GM11168 (cell line): ENCODE data around the gene HRH2.

Experiments
- in situ Hi-C: fragments of 300-500 bp; cut with MboI; formaldehyde crosslinking; loops from one replicate; pipeline ENCODE4 v1.12.0; 2022; ENCODE audit warnings: low sequenced_read_pairs; ENCODE audit not compliant: unreplicated experiment

Gene HRH2

DNA sequence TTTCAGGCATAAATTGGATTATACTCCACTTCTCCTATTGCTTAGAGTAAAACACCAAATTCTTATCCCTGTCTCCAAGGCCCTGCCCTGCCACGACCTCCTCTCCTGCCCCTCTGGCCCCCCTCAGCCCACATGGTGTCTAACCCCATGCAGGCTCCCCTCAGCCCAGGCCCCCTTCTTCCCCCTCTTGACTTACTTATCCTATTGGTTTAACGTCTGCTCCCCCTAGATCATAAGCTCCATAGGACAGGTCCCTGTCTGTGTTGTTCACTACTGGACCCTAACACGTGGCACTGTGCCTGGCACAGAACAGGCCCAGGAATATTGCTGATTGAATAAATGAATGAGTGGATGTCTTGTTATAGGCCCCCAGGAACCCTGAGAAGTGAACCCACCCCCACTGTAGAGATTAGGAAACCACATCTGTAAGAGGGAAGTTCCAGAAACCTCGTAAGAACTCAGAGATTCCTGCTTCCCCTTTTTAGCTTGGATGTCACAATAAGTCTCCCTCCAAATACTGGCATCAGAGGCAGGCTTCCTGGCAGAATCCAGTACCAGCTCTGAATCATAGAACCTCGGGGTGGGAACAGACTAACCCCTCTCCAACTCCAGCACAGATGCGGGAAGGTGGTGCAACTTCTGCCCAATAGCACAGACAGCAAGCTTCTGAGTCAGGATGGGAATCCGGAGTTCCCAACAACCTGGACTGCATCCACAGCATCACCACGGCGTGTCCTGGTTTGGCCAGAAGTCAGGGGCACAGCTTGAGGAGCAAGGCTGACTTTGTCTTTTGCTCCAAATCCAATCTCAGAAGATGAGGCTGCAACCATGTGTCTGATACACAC, 31.5 kb downstream of the HRH2 start:
- in situ Hi-C loops: no loop called here

DNA sequence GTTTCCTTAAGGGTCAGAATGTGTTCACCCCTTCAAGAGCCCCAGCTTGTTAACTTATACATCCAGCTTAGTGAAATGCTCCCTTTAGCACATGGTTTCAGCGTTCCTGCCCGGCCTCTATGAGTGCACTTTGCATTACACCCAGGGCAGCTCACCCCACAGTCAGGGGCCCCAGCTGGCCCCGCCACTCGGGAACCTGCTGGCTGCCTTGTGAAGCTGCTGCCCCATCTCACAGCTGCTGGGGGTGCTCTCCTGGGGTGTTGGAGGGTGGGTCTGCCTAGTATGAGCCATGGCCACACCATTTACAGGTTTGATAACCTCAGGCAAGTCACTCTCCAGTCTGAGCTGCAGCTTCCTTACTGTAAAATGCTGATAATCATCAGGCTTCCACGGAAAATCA, 32.2 kb downstream of the HRH2 start:
- in situ Hi-C loops: no loop called here

DNA sequence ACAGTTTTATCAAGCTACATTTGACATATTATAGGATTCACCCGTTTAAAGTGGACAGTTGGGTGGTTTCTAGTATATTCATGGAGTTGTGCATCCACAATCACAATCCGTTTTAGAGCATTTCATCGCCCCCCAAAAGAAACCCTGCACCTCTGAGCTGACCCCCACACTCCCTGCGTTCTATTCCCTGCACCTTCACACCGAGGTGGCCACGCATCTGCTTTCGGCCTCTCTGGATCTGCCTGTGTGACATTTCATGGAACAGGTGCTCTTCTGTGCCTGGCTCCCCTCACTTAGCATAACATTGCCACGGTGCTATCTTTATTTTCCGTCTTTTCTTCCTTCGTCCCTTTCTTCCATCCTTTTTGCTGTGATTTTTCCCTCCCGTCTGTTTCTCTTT, 32.7 kb downstream of the HRH2 start:
- in situ Hi-C loops: no loop called here

DNA sequence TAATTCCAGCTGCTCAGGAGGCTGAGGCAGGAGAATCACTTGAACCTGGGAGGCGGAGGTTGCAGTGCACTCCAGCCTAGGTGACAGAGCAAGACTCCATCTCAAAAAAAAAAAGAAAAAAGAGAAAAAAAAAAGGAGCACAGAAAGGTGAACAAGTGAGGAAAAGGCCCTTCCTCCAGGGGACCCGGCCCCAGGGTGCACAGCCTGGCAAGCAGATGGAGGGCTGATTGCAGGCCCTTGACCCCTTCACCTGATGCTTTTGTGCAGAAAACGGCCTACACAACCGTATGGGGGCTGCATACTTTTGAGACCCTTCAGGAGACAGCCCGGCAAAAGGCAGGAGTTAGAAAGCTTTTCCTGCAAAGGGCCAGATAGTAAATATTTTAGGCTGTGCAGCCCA, 33.9 kb downstream of the HRH2 start:
- in situ Hi-C loops: no loop called here

DNA sequence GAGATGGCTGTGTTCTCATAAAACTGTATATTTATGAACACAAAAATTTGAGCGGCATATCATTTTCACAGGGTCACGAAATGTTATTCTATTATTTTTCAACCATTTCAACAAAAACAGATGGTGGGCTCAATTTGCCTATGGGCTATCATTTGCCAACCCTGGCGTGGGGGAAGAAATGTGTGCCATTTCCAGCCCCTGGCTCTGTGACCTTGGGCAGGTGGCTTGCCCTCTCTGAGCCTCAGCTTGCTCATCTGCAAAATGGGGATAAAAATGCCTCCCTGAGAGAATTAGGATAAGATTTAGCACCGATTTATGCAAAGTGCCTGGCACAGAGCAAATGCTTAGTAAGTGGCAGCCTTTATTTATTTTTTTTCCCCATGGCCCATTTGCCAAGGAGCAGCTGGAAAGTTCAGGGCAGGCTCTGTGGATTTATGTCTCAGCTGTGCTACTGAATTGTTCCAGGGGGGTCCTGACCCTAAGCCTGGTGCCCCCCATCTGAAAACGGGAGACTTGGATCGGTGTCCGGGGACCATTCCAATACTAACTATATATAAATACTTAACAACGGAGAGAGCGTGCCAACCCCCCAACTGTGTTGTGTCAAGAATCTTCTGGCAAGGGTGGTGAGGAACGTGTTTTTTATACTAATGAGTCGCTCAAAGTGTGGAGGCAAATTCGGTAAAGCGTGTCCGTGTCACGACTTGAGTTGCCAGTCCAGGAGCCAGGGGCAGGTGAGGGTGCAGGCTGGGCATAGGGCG, 34.5 kb downstream of the HRH2 start:
- in situ Hi-C loops: no loop called here

DNA sequence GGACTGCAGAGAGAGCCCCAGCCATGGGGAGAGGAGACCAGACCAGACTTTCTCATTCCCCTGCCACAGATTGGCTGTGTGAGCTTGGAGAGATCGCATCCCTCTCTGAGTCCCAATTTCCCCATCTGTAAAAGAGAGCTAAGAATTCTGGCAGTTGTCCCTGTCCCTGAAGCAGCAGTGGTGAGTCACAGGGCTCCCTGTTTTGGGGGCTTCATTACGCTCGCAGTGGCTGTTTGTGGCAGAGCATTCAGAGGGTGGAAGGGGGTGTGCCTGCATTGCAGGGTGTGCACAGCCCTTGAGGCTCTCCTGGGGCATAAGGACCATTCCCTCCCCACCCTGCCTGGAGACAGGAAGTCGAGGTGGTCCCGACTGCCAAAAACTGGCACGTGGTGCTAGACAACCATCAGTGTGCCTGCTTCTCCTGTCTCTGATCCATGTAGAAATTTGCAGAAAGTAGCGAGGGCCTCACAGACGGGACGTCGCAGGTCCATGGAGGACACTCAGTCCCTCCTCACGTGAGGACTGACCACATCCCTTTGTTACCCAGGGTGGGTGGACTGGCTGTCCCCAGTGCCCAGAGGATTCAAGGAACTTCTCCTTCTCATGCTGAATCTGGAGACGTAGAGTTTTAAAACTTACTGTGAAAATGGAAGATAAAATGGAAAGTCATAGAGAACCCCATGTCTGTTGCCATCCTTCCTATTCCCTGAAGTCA, 35.3 kb downstream of the HRH2 start:
- in situ Hi-C loops: no loop called here

DNA sequence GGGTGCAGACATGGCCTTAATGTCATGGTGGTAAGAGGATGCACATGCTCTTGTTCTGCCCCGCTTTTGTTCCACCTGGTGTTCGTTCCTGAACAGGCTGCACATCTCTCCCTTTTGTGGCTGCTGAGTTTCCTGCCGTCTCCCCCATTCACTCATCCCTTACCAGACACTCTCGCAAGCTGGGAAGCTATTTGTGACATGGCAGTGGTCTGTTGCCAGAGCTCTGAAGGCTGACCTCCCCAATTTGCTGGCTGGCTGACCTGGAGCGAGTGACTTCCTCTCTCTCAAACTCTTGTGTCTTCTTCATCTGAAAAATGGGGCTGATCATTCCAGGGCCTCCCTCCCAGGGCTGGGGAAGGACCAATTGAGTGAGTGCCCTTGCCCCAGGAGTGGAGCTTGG, 35.9 kb downstream of the HRH2 start:
- in situ Hi-C loops: no loop called here

DNA sequence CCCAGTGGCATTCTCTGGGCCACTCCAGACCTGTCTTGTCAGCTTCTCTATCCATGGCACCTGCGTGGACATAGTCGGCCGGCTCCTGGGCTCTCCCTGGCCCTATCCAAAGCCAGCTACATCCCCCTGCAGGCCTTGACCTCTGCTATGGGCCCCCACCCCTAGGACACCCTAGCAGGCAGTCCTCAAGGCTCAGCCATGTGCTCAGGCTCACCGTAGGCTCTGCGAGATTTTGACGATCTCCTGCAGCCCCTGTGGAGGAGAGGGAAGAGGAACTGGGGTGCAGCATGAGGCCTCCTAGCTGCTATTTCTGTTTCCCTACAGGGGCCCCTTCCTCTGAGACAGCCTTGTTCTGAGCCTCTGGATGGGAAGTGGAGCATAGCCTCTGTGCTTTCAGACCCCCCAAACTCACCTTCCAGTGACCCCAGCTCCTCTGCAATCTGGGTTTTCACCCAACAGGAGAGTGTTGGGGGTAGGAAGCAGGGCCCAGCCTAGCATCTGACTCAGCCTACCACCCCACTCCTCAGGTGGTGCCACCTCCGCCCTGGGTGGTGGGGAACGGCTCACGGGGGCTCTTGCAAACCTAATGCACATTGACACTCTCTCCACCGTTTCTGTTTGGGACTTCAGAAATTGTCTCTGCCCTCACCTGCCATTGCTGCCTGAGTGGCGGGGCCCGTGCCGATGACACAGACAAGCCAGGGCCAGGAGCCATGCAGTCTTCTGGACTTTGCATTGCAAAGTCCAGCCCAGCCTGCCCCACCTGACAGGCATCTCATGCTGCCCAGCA, 36.7 kb downstream of the HRH2 start:
- in situ Hi-C loops: no loop called here

DNA sequence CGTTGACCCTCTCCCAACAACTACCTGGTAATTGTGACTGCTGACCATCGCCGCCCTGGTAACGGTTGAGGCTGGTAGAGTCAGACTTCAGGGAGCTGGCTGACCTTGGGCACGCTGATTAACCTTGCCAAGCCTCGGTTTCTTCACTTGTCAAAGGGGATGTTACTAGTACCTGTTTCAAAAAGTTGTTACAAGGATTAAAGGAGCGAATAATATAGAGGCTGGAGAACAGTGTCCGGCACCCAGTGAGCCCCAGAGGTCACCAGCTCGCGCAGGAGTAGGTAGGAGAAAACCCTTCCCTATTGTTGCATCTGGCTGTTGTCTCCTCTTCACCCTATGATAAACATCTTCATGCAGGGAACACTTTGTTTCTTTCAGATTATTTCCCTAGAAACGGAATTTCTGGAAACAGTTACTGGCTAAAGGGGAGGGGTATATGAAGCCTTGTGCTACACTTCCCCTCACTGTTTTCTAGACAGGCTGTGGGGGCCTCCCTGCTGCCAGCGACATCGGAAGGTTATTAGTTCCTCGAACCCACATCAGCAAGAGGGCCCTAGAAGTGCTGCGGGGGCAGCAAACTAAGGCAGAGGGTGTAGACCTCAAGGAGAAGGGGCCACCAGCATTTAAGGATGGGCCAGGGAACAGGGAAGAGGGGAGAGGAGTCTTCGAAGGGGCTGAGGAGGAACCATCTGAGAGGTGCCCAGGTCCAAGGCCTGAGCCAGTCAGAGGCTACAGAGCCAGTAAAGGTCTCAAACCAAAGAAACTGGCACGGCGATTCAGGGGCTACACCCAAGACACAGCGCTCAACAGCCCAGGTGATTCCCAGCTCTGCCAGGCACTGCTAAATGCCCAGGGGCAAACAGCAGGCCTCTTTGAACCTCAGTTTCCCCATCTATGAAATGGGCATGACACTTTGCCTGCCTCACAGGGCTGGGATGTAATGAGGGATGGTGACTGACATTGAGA, 37.6 kb downstream of the HRH2 start:
- in situ Hi-C loops: no loop called here

DNA sequence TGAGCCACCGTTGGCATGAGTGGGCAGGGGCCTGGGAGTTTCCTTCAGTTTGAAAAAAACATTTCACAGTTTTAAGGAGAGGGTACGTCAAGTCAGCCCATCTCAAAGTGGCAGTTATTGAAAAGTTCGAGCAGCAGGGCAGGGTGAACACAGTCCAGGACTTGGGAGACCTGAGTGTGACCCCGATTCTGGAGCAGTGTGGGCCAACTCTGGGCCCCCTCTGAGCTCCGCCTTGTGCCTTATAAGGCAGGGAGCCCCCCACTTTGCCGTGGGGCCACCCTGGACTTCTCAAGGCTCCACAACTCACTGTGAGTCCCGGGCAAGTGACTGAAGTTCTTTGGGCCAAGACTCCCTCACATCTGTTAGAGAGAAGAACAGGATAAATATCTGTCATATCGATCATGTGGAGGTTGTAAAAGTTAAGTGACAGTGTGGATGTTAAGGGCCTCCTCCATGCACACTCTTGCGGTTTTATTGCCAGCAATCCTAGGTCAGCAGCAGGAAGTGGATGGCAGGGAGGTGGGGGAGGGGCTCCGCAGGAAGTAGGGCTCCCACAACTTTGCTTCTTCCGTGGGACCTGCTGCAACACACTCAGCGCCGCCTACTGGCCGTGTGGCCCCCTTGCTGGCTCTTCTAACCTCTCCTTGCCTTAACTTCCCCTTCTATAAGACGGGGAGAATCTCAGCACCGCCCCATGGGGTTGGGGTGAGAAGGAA, 38.4 kb downstream of the HRH2 start:
- in situ Hi-C loops: no loop called here

DNA sequence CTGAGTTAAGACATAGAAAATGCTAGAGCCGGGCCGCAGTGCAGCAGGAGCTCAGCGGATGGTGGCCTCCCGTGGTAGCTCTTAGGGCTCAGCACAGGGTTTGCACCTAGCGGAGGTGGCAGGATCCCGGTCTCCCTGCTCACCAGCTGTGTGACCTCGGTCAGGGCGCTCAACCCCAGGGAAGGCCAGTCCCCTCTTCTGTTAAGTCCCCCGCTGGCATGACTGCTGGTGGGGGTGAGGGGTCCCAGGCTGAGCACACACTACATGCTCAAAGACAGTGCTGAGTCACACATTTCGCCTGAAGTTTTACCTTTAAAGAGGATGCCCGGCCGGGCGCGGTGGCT, 39.0 kb downstream of the HRH2 start:
- in situ Hi-C loops: no loop called here

DNA sequence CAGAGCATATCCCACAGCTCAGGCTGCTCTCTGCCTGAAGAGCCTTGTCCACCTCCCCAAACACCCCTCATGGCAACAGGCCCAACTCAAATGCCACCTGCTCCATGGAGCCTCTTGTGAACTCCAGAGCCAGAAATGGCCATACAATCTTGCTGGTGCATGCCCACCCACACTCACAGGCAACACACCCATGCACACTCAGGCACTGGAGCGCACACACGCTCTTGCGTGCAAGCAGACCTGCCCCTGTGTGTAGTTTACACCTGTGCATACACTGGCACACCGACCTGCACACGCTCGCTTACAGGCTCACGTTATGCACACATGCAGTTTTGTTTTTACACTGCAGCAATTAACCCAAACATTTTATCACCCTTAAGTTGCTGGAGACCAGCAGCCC, 40.0 kb downstream of the HRH2 start:
- in situ Hi-C loops: no loop called here

DNA sequence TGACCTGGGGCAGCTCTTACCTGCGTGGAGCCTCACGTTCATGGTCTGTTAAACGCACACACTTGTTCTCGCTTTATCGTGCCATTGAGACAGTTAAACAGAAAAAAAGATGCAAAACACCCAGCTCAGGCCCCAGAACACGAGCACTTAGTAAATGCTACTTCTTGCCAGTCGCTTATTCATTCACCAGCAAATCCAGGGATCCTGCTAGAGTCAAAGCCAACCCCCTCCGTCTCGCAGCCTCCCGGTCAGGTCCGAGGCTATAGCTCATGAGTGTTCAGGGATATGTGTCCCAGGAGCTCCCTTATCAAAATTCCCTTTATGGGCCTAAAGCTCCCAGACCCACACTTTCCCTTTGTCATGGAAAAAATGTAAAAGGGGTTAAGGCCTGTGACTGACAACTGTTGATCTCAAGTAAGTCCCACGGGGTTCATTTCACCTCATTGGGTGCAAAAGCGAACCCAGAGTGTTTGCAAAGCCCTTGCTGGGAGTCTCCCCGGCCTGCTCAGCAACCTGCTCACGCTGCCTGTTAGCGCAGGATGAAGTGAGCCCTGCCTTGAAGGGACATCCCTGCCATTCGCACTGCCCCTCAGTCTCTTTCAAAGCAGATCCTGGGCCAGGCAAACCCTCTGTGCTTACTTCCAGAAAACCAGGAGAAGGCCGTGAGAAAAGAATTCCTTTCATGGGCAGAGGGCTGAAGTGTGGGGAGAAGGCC, 40.7 kb downstream of the HRH2 start:
- in situ Hi-C loops: no loop called here

DNA sequence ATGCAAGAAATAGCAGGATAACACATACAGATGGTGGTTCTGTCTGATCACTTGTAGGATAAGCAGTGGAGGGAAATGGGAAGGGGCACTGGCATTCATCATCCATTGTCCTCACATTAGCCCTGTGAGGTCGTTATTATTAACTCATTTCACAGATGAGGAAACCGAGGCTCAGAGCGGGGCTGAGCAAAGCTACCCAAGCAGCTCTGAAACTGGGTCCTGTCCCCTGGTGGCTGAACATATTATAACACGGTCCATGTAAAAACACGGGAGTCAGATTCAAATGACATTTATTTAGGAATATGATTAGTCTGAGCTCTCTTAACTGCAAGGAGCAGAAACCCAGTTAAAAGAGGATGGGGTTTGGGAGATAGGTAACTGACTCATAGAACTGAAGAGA, 43.1 kb downstream of the HRH2 start:
- in situ Hi-C loops: loop anchor here (10.0 kb wide), 1 partner anchor 166 kb away; no protein-coding TSS in a partner anchor

DNA sequence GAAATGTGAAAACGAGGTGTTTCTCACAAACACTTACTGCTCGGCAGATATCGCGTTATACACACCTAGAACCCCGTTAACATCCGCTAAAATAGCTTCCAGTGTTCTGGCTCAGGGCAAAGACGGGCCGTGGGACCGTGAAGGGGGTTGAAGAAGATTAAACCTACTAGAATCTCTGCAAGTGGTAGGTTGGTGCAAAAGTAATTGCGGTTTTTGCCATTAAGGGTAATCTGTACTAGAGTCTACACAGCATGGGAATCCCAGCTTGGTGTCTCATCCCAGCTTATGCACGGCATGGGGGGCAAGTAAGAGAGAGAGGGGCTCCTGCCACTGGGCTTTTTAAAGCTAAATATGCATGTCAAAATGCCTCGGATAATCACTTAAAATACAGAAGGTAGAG, 43.9 kb downstream of the HRH2 start:
- in situ Hi-C loops: loop anchor here (10.0 kb wide), 1 partner anchor 167 kb away; no protein-coding TSS in a partner anchor

DNA sequence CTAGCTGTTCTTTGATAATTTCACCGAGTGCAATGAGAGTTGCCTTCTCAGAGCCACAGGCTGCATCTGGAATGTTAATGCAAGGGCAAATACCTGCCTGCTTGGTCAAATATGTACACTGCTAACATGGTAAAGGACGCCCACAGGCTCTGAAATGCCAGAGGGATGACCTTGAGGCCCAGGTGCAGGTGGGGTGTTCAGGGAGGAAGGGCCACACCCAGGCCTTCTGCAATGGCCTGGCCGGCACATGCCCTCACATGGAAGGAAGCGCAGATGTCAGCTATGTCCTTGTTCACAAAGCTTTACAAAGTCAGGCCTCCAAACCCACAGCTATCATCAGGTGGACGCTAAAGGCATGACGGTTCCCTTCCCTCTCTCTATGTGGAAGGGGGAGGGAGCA, 48.6 kb downstream of the HRH2 start:
- in situ Hi-C loops: loop anchor here (10.0 kb wide), 1 partner anchor 172 kb away; no protein-coding TSS in a partner anchor

DNA sequence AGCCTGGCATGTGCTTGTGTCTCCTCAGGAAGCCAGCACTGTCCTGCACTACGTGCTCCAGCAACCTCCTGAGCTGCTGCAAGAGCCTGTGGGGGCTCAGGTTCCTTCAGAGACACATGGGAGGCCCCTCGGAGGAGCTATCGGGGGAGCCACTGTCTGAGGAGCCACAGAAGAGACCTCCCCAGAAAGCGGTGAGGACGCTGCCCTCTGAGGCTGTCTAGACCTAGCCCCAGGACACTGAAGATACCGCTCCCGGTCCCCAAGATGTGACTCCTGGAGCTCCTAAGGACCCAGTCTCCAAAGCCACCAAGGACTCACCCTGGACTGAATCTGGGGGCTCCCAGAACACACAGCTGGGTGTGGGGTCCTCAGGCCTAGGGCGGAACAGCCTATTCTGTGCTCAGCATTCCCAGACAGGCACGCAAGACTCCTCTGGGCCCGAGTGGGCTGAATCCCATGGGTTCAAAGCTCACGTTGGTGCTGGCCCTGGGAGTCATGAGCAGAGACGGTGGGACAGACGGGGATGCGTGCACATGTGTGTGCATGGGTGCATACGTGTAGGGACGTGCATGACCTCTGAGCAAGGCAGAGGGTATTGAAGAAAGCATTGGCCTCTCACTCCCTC, 50.0 kb downstream of the HRH2 start:
- in situ Hi-C loops: loop anchor here (10.0 kb wide), 1 partner anchor 173 kb away; no protein-coding TSS in a partner anchor
